Measurements from ENCODE around the gene SLC25A29.
"Not testable (repeated sequence)": the region's sequence is repeated elsewhere in the genome, so short reads cannot be mapped to it uniquely, and the experiment has no call there.

SLC25A29 gene

DNA sequence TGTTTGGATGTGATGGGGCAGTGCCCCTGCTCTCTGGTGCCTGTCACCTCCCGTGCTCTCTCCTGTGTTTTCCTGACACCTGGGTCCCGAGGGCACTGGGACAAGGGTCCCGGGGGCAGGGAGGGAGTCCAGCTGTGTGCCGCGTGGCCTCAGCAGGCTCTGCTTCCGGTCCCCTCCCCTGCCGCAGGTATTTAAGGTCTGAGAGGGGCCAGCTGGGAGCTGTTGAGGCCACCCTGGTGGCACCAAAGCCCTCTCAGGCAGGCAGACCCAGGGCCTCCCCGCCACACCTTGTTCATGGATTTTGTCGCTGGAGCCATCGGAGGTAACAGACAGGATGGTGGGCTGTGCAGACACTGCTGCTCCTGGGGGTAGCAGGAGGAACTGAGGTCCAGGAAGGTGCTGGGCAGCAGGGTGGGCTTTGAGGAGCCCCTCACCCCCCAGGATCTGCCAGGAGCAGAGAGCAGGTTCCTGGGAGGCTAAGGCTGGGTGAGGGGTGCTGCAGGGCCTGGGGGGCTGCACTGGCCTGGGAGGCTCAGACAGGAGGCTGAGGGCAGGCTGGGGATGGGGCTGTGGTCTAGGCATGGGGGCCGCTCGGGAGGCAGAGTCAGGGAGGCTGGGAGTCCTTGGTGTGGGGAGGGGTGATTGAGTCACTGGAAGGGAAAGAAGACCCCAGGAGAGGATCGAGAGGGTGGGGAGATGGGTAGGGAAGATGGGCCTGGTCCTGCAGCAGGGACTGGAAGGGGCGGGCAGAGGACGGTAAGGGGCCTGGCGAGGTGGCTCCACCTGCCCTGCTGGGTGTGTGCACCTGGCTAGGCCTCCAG lies 17.1 kb upstream of the SLC25A29 start, which contains the start of gene SLC25A47:
Gene SLC25A47 (plus strand): TSS at position 219 of the 821 bp plus-strand sequence. CDS start 76 bp downstream, at position 295.
- Mint-ChIP-seq H3K36me3 (no peaks in the 10 kb centered on the region), H3K4me3 (no peak within 1 kb of the TSS), H3K9me3 (no peaks in the 10 kb centered on the region), H3K4me1 (peaks cover 7% of the 10 kb centered on the region), H3K27ac (peak within 1 kb of the TSS; percentile 81)
- no peak for DNase-seq (ENCODE audit: low spot score in 2 of 2)
- no peak for ATAC-seq

DNA sequence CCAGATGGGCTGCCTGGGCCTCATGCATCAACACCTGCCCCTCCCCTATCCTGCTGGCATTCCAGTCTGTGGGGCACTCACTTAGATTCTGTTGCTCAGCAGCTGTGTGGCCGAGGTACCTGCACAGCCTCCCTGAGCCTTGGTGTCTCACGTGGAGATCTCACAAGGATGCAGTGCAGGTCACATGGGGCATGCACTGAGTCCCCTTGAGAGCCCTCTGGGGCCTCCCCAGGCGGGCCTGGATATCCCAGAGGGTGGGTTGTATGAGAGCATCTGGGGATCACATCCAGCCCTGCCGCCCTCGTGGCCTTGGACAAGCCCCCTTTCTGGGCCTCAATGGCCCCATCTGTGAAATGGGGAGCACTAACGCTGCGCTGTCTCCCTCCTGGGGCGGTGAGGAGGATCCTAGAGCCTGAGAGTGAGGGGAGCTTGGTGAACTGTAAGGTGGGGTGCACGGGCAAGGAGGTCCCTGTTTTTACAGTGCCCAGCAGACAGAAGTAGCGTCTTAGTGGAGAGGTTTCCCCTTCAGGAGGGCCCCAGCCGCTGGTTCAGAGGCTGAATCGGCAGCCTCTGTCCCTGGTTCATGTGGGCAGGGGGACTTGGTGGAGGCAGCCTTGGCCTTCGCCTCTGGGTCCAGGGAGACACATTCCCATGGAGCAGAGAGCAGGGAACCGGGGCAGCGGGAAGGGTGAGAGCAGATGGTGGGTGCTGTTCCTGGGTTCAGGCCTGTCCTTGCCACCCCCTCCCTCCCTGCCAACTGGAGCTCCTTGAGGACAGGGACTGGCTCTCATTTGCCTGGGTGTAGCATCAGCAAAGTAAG lies 16.1 kb upstream of the SLC25A29 start:
- no peaks in the 10 kb centered on the region for H3K36me3 Mint-ChIP-seq
- no peaks in the 10 kb centered on the region for H3K9me3 Mint-ChIP-seq
- H3K27ac Mint-ChIP-seq = peak overlapping the region; percentile 81
- DNase-seq (ENCODE audit: low spot score in 2 of 2) = no peak
- no peak overlapping the region for H3K4me3 Mint-ChIP-seq
- H3K4me1 Mint-ChIP-seq = peaks cover 11% of the 10 kb centered on the region
- no peak for ATAC-seq

DNA sequence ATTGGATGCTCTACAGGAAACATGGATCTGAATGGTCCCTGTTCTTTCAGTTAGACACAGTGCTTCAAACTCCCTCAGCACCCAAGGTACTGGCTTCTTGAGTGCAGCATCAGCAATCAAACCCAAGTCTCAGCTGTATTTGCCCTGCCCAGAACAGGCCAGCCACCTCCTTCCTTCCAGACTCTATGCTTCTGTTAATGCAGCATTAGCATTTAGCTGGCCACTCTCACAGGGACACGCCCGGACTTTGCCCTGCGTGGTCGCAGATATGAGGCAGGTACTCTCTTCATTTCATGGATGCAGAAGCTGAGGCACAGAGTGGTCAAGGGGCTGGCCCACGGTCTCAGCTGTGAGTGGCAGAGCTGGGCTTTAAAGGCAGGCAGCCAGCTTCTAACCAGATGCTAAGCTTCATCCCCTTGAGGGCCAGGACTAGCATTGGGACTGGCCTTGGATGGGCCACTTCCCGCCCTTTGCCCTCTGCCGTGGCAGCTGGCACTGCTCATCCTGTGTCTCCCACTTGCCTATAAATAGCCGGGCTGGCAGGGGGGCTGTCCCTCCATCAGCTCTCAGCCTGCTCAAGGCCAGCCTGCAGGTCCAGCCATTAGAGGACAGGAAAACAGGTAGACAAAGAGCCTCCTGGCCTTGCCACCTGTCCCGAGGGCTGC lies 15.4 kb upstream of the SLC25A29 start:
- DNase-seq (ENCODE audit: low spot score in 2 of 2) (no peak), ATAC-seq (no peak)
- Mint-ChIP-seq H3K4me3 (no peak overlapping the region), H3K27ac (no peak overlapping the region), H3K9me3 (no peaks in the 10 kb centered on the region), H3K36me3 (no peaks in the 10 kb centered on the region), H3K4me1 (peaks cover 11% of the 10 kb centered on the region)

DNA sequence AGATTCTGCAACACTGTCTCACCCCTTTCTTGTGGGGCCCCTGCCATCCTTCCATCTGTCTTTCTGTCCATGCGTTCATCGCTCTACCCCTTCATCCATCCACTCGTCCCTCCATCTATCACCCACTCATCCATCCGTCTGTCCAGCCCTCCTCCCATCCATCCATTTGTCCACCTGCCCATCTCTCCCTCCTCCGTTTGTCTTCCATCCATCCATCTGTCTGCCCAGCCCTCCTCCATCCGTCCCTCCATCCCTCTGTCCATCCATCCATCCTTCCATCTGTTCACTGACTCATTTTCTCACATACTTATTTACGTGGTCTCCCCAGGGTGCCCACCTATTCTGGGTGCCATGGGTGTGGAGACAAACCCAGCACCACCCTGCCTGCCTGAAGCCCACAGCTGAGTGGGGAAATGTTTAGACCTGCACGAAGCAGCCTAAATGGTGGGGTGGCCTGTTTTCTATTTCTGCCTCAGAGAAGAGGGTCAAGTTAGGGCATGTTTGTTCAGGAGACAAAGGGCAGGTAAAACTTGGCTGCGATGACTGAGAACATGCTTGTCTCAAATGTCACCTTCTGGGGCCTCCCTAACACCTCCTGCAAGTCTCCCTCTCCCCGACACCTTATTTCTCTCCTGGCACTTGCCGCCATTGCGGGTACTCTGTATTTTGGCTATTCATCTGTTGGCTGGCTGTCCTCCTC lies 14.1 kb upstream of the SLC25A29 start:
- Mint-ChIP-seq H3K27ac (peak overlapping the region; percentile 10), H3K4me3 (no peak overlapping the region), H3K4me1 (peaks cover 12% of the 10 kb centered on the region), H3K9me3 (no peaks in the 10 kb centered on the region), H3K36me3 (no peaks in the 10 kb centered on the region)
- no peak for DNase-seq (ENCODE audit: low spot score in 2 of 2)
- ATAC-seq = no peak

DNA sequence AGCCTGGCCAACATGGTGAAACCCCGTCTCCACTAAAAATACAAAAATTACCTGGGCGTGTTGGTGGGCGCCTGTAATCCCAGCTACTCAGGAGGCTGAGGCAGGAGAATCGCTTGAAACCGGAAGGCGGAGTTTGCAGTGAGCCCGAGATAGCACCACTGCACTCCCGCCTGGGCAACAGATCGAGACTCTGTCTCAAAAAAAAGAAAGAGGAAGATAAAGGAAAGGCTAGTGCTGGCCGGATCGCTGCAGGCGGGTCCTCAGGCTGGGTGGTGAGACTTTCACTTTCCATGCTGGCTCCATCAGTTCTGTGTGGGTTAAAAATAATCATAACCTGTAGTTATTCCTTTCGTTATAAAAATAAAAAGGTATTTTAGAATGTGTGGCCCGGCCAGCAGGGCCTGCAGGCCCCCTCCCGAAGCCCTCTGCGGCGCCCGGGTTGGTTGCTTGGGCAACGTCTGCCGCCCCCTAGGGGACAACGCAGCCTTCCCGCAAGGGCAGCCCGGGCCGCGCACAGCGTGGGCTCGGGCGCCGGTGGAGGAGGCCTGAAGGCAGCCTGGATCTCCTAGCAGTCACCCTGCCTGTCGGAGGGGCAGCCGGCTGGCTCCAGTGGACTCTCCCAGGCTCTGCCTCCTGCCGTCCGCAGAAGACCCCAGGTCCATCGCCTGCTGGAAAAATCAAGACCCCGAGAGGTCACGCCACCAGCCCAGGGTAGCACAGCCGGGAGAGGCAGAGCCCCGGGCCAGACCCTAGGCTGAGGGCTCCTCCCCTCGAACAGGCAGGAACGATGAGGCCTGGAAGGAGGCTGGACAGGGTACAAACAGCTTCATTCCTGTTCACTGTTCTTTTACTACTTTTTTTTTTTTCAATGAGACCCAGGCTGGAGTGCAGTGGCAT lies 11.9 kb upstream of the SLC25A29 start:
- H3K4me3 Mint-ChIP-seq = peak overlapping the region; percentile 61
- H3K4me1 Mint-ChIP-seq = peaks cover 22% of the 10 kb centered on the region
- no peaks in the 10 kb centered on the region for H3K9me3 Mint-ChIP-seq
- H3K36me3 Mint-ChIP-seq = no peaks in the 10 kb centered on the region
- H3K27ac Mint-ChIP-seq = peak overlapping the region; percentile 73
- ATAC-seq (peak; percentile 93), DNase-seq (ENCODE audit: low spot score in 2 of 2) (peak; percentile 64 to 85)

DNA sequence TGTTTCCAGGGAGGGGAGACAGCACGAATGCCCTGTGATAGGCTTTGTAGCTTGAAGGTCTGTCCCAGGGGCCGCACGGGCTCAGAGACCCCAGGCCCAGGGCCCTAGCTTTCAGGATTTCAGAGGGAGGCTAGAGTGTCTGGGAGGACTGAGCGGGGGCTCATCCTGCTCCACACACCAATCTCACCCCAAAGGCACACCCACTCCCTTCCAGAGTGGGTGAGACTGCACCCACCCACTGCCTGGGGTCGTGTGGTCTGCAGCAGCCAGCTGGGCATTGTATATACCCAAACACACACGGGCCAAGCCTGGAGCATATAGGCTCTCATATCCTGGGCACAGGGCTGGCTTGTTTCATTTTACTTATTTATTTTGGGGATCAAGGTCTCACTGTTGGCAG lies 11.1 kb upstream of the SLC25A29 start:
- no peak for DNase-seq (ENCODE audit: low spot score in 2 of 2)
- ATAC-seq = no peak
- Mint-ChIP-seq H3K9me3 (no peaks in the 10 kb centered on the region), H3K36me3 (no peaks in the 10 kb centered on the region), H3K27ac (peak overlapping the region; percentile 73), H3K4me1 (peaks cover 26% of the 10 kb centered on the region), H3K4me3 (peak overlapping the region; percentile 61)

DNA sequence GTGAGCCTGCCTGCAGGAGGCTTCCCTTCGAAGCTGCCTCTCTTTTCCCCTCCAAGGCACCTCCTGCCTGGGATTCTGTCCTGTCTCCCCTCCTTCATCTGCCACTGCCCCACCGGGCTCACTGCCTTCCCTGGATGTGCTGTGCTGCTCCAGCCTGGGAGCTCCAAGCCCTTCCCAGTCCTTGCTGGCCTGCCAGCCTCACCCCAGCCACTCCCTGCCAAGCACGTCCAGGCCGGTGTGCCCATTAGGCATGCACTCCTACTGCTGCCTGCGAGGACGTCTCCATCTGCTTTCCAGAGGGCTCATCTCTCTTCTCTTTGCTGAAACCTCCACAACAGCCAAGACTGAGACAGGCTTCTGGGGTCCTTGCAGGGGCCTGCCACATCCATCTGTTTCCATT lies 8.5 kb upstream of the SLC25A29 start:
- no peak for DNase-seq (ENCODE audit: low spot score in 2 of 2)
- no peak for ATAC-seq
- Mint-ChIP-seq H3K9me3 (no peaks in the 10 kb centered on the region), H3K27ac (no peak overlapping the region), H3K36me3 (no peaks in the 10 kb centered on the region), H3K4me1 (peaks cover 33% of the 10 kb centered on the region), H3K4me3 (no peak overlapping the region)

DNA sequence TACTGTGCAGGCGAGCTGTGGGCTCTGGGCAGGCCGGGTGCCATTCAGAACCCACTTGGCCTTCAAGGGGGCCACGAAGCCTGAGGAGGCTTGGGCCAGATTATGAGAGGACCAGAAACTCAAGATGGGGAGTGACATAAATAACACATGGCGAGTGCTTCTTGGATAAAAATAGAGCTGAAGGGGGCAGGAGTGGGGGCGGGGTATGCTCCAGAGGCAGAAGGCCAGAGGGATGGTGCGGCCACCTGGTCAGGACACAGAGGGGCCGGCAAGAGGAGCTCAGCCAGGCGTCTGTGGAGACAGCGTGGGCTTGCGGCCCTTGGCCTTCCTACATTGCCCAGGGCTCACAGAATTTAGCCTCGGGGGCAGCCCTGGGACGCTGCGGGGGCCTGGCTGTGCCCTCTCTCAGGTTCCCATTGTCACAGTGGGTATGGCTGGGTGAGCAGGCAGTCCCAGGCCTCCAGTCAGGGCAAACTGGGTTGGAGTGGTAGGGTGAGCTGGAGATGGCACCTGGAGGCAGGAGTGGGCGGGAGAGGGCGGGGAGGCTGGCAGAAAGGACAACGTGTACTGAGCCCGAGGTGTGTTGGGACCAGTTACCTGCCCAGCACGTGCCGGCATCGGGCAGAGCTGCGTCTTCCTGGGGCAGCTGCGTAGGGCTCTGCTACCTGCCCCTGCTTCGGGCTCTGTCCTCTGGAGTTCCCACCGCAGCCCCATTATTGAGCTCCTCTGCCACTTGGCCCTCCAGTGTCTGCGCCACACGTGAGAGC lies 7.4 kb upstream of the SLC25A29 start:
- H3K27ac Mint-ChIP-seq = no peak overlapping the region
- H3K4me3 Mint-ChIP-seq = no peak overlapping the region
- ATAC-seq (no peak), DNase-seq (ENCODE audit: low spot score in 2 of 2) (no peak)
- no peaks in the 10 kb centered on the region for H3K36me3 Mint-ChIP-seq
- H3K9me3 Mint-ChIP-seq = no peaks in the 10 kb centered on the region
- peaks cover 34% of the 10 kb centered on the region for H3K4me1 Mint-ChIP-seq

DNA sequence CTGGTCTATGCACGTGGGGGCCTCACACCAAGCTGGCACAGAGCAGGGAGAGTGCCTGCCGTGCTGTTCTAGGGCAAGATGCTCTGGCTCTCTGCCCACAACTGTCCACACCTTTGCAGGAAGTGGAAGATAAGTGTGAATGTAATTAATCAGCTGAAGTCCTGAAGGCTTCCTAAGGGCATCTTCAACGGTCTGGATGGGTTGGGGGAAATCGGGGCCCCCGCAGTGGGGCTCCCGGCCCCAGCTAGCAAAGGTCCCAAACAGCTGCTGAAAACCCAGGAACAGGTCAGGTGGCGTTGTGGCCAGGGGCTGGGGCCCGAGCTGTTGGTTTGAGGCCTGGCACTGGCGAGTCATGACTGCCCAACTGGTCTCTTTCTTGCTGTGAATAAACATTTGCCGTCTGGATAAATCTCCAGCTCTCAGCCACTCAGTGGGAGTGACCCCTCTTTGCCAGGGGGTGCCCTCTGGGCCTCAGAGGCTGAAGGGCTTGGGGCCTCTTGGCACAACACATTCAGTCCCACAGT lies 6.7 kb upstream of the SLC25A29 start:
- ATAC-seq = peak; percentile 50
- Mint-ChIP-seq H3K4me3 (no peak overlapping the region), H3K36me3 (no peaks in the 10 kb centered on the region), H3K4me1 (peaks cover 41% of the 10 kb centered on the region), H3K9me3 (no peaks in the 10 kb centered on the region), H3K27ac (no peak overlapping the region)
- DNase-seq (ENCODE audit: low spot score in 2 of 2) = no peak

DNA sequence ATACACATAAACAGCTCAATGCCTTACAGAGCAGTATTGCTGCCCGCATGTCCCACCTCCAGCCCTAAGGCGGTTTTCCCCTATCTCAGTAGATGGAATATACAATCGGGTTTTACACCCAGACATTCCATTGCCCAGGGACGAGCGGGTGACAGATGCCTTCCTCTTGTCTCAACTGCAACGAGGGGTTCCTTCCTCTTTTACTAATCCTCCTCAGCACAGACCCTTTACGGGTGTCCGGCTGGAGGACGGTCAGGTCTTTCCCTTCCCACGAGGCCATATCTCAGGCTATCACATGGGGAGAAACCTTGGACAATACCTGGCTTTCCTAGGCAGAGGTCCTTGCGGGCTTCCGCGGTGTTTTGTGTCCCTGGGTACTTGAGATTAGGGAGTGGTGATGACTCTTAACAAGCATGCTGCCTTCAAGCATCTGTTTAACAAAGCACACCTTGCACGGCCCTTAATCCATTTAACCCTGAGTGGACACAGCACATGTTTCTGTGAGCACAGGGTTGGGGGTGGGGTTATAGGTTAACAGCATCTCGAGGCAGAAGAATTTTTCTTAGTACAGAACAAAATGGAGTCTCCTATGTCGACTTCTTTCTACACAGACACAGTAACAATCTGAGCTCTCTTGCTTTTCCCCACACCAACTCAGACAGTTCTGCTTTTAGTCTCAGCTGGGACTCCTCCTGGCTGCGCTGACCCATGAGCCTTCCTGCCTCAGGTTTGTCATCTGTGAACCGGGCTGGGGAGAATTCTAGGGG lies 6.0 kb upstream of the SLC25A29 start:
- H3K4me3 Mint-ChIP-seq; H3K9me3 Mint-ChIP-seq; H3K36me3 Mint-ChIP-seq; DNase-seq (ENCODE audit: low spot score in 2 of 2); ATAC-seq: not testable (repeated sequence)
- peak overlapping the region; percentile 41 for H3K27ac Mint-ChIP-seq
- H3K4me1 Mint-ChIP-seq = peaks cover 43% of the 10 kb centered on the region

DNA sequence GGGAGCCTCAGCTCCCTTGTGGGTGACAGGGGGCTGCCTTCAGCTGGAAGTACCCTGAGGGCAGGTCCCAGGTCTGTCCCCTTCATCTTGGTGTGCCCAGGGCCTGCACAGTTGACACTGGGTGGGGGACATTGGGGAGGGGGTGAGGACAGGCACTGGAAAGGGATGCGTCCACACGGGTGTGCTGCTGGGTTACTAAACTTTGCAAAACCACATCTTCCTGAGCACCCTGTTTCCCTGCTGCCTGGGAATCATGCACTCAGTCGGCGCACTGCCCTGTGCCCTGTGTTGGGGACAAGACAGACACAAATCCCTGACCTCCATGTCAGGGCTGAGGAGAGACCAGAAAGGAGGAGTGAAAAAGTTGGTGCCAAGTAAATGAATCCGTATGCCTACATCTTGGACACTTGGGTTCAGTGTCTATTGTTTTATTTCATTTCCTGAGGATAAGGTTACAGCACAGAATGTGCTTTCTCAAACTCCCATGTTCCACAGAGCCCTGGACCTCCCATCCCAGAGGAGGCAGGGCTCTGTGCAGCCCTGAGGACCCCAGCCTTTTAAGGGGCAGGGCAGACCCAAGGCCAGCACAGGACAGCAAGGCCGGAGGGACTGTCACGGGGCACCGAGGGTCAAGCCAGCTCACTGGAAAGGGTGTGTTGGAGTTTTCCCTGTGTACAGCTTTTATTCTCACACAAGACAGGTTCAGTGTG lies 2.9 kb upstream of the SLC25A29 start:
- H3K36me3 Mint-ChIP-seq = peaks cover 12% of the 10 kb centered on the region
- no peak for ATAC-seq
- H3K4me1 Mint-ChIP-seq = peaks cover 48% of the 10 kb centered on the region
- no peak overlapping the region for H3K4me3 Mint-ChIP-seq
- no peak overlapping the region for H3K27ac Mint-ChIP-seq
- no peak for DNase-seq (ENCODE audit: low spot score in 2 of 2)
- H3K9me3 Mint-ChIP-seq = no peaks in the 10 kb centered on the region

DNA sequence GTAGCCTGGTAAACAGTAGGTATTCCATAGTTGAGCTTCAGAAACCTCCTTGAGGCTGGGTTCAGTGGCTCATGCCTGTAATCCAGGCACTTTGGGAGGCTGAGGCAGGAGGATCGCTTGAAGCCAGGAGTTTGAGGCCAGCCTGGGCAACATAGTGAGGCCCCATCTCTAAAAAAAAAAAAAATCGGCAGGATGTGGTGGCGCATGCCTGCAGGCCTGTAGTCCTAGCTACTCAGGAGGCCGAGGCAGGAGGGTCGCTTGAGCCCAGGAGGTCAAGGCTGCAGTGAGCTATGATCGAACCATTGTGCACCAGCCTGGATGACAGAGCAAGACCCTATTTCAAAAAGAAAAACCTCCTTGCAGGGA lies 2.2 kb upstream of the SLC25A29 start:
- not testable (repeated sequence) for H3K9me3 Mint-ChIP-seq; H3K27ac Mint-ChIP-seq; DNase-seq (ENCODE audit: low spot score in 2 of 2); ATAC-seq; H3K4me3 Mint-ChIP-seq
- Mint-ChIP-seq H3K36me3 (peaks cover 13% of the 10 kb centered on the region), H3K4me1 (peaks cover 54% of the 10 kb centered on the region)
